ENCODE results near the gene ORM2.

DNA sequence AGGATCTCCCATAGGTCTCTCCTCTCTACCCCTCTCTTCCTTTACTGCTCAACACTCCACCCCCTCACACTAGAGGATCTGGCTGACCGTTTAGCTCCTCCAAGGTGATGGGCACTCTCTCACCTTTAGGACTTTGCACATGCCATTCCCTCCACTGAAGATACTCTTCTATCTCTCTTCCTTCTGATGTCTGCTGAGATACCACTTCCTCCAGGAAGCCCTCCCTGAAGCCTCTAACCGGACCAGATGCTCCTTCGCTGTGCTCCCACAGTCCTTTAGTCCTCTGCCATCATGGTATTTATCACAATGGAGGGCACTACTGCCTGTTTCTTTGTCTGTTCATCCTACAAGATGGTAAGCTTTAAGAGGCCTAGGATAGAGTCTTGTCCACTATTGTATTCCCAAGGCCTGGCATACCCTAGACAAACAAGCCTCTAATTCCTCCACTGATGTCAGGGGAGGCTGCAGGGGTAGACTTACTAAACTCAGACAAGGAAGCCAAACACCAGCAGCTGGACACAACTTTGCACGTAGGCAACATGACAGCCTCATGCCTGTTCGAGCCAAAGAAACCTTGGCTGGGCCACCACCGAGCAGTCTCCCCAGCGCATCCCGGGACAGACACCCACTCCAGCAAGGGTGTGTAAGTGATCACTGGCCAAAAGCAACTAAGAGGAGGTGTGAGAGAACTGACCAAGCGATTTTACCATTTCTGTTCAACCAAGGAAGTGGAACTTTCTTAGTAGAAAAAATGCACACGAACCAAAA lies 20.2 kb downstream of the ORM2 start:
- no peak for TF ChIP-seq POLR2AphosphoS5 (IDR thresholded peaks at IDR 0.05; ENCODE audit: low read depth, low read length)
- TF ChIP-seq POLR2A (IDR thresholded peaks at IDR 0.05; ENCODE audit: low read depth, low read length): no peak
